Activated CD8-positive, alpha-beta T cell treated with anti-CD3 and anti-CD28 coated beads, Interleukin-2, amount 10 ng/mL, durations not matched to agents 7 days and 5 days (primary cell): Measurements from ENCODE around the gene HSP90AB1. TPM values are rescaled to one million over a fixed set of nuclear protein-coding genes. Genes with fewer than 3 reads are reported as not detected.

Experiments
- ATAC-seq: fragments of 150-1000 bp; cut with Tn5 transposase; one replicate; pipeline ENCODE4 v1.10.0; 2021; ENCODE audit warnings: moderate library complexity
- CTCF ChIA-PET: fragments of 350-600 bp; sonication (Branson Sonifier 250); formaldehyde crosslinking; loops from one replicate; lab custom pipeline; 2021; ENCODE audit warnings: antibody characterized with exemption; lab: Charles Lee
- POLR2A ChIA-PET: fragments of 350-600 bp; sonication (Branson Sonifier 250); formaldehyde crosslinking; loops from one replicate; lab custom pipeline; 2021; ENCODE audit warnings: antibody characterized with exemption; lab: Charles Lee
- DNase-seq: peaks from one replicate; pipeline ENCODE4 v3.0.0-alpha.2; 2020
- H3K27ac Mint-ChIP-seq: one replicate; pipeline ENCODE4 v1.8.0; 2021; ENCODE audit warnings: mild to moderate bottlenecking, mixed read lengths
- H3K27me3 Mint-ChIP-seq: one replicate; pipeline ENCODE4 v1.8.0; 2021; ENCODE audit warnings: low read depth, mixed read lengths
- H3K36me3 Mint-ChIP-seq: one replicate; pipeline ENCODE4 v1.8.0; 2021; ENCODE audit warnings: low read depth, mixed read lengths
- H3K4me1 Mint-ChIP-seq: one replicate; pipeline ENCODE4 v1.8.0; 2021; ENCODE audit warnings: low read depth, mixed read lengths
- H3K4me3 Mint-ChIP-seq: one replicate; pipeline ENCODE4 v1.8.0; 2021; ENCODE audit warnings: mild to moderate bottlenecking, mixed read lengths
- H3K9me3 Mint-ChIP-seq: one replicate; pipeline ENCODE4 v1.8.0; 2022; ENCODE audit warnings: mixed read lengths; ENCODE audit not compliant: insufficient read depth
- total RNA-seq, 2 experiments: library from RNA; stranded (reverse); gene quantifications; one replicate each; pipeline ENCODE4 v1.2.3, GENCODE V29; 2021

The HSP90AB1 gene
- total RNA-seq, 2 experiments from 2014 or later: 741 to 755 TPM

GRCh38 chr6:44250718-44251123 lies 3.8 kb downstream of the HSP90AB1 start:
- H3K4me1 Mint-ChIP-seq: peaks cover 68% of the 10 kb centered on the region
- H3K9me3 Mint-ChIP-seq: no peaks in the 10 kb centered on the region
- H3K27me3 Mint-ChIP-seq: no peaks in the 10 kb centered on the region
- ChIA-PET CTCF (interaction anchor here (1.1 to 1.5 kb wide), 2 partner anchors 28 to 153 kb away, joined by 5 read pairs; partner anchors contain the start of gene SLC29A1), POLR2A (interaction anchor here (1.3 kb wide), 1 partner anchor 11 kb away, joined by 4 read pairs; no protein-coding TSS in a partner anchor)
- no peak overlapping the region for H3K4me3 Mint-ChIP-seq
- no peak for DNase-seq
- peaks cover 83% of the 10 kb centered on the region for H3K36me3 Mint-ChIP-seq
- ATAC-seq: no peak
- no peak overlapping the region for H3K27ac Mint-ChIP-seq

- Mint-ChIP-seq H3K36me3 (peaks cover 87% of the 10 kb centered on the region), H3K27me3 (no peaks in the 10 kb centered on the region), H3K4me3 (no peak overlapping the region), H3K4me1 (peaks cover 75% of the 10 kb centered on the region), H3K27ac (peak overlapping the region; percentile 13), H3K9me3 (no peaks in the 10 kb centered on the region)
- ChIA-PET CTCF (interaction anchor here (1.0 to 5.8 kb wide), 4 partner anchors 7 to 155 kb away, joined by 3 to 75 read pairs (median 5); partner anchors contain the start of genes HSP90AB1 and SLC29A1), POLR2A (interaction anchor here (0.6 to 1.3 kb wide), 3 partner anchors 10 to 137 kb away, joined by 3 to 4 read pairs (median 3); no protein-coding TSS in a partner anchor)
- ATAC-seq (no peak), DNase-seq (no peak)
Measured at GRCh38 chr6:44251576-44252524, 4.9 kb downstream of the HSP90AB1 start.

GRCh38 chr6:44253307-44254101 lies 6.6 kb downstream of the HSP90AB1 start:
- Mint-ChIP-seq H3K4me1 (peaks cover 82% of the 10 kb centered on the region), H3K4me3 (no peak overlapping the region), H3K27ac (peak overlapping the region; percentile 48), H3K27me3 (no peaks in the 10 kb centered on the region), H3K36me3 (peaks cover 82% of the 10 kb centered on the region), H3K9me3 (no peaks in the 10 kb centered on the region)
- ATAC-seq (no peak), DNase-seq (peak; percentile 77)
- CTCF ChIA-PET: interaction anchor here (0.7 to 5.8 kb wide), 12 partner anchors 8 to 606 kb away, joined by 3 to 75 read pairs (median 4); partner anchors contain the start of genes AARS2 and HSP90AB1
- POLR2A ChIA-PET: interaction anchor here (0.5 to 1.4 kb wide), 3 partner anchors 9 to 15 kb away, joined by 3 to 4 read pairs (median 3); no protein-coding TSS in a partner anchor

GRCh38 chr6:44254191-44255104 lies 7.5 kb downstream of the HSP90AB1 start:
- H3K36me3 Mint-ChIP-seq: peaks cover 76% of the 10 kb centered on the region
- H3K9me3 Mint-ChIP-seq: no peaks in the 10 kb centered on the region
- CTCF ChIA-PET: interaction anchor here (0.7 to 5.8 kb wide), 15 partner anchors 8 to 606 kb away, joined by 3 to 75 read pairs (median 4); partner anchors contain the start of genes AARS2 and HSP90AB1
- H3K4me3 Mint-ChIP-seq: no peak overlapping the region
- DNase-seq (no peak), ATAC-seq (no peak)
- H3K27me3 Mint-ChIP-seq: no peaks in the 10 kb centered on the region
- POLR2A ChIA-PET: interaction anchor here (0.5 to 3.7 kb wide), 4 partner anchors 8 to 16 kb away, joined by 3 to 104 read pairs (median 4); partner anchors contain the start of gene HSP90AB1
- peaks cover 75% of the 10 kb centered on the region for H3K4me1 Mint-ChIP-seq
- peak overlapping the region; percentile 72 for H3K27ac Mint-ChIP-seq

GRCh38 chr6:44255105-44255808 lies 8.4 kb downstream of the HSP90AB1 start:
- Mint-ChIP-seq H3K27ac (peak overlapping the region; percentile 75), H3K36me3 (peaks cover 76% of the 10 kb centered on the region), H3K27me3 (no peaks in the 10 kb centered on the region), H3K4me3 (peak overlapping the region; percentile 85), H3K9me3 (no peaks in the 10 kb centered on the region), H3K4me1 (peaks cover 67% of the 10 kb centered on the region)
- ATAC-seq (peak; percentile 3), DNase-seq (no peak)
- ChIA-PET CTCF (interaction anchor here (0.8 to 5.8 kb wide), 9 partner anchors 9 to 159 kb away, joined by 3 to 75 read pairs (median 6); partner anchors contain the start of gene HSP90AB1), POLR2A (interaction anchor here (3.7 kb wide), 1 partner anchor 9 kb away, joined by 104 read pairs; the partner anchor contains the start of gene HSP90AB1)

- H3K9me3 Mint-ChIP-seq: no peaks in the 10 kb centered on the region
- H3K36me3 Mint-ChIP-seq: peaks cover 71% of the 10 kb centered on the region
- no peaks in the 10 kb centered on the region for H3K27me3 Mint-ChIP-seq
- peak; percentile 21 for ATAC-seq
- peak overlapping the region; percentile 75 for H3K27ac Mint-ChIP-seq
- H3K4me3 Mint-ChIP-seq: peak overlapping the region; percentile 85
- H3K4me1 Mint-ChIP-seq: peaks cover 63% of the 10 kb centered on the region
- CTCF ChIA-PET: interaction anchor here (0.6 to 5.8 kb wide), 19 partner anchors 8 to 1252 kb away, joined by 3 to 75 read pairs (median 5); partner anchors contain the start of genes AARS2, HSP90AB1 and SLC29A1
- DNase-seq: no peak
- POLR2A ChIA-PET: interaction anchor here (0.9 to 3.7 kb wide), 8 partner anchors 10 to 626 kb away, joined by 3 to 104 read pairs (median 4); partner anchors contain the start of gene HSP90AB1
Measured at GRCh38 chr6:44255871-44256774, 9.2 kb downstream of the HSP90AB1 start.

GRCh38 chr6:44256775-44257024 lies 9.8 kb downstream of the HSP90AB1 start:
- H3K4me3 Mint-ChIP-seq: peak overlapping the region; percentile 85
- H3K4me1 Mint-ChIP-seq: peaks cover 60% of the 10 kb centered on the region
- peak overlapping the region; percentile 75 for H3K27ac Mint-ChIP-seq
- no peak for DNase-seq
- H3K36me3 Mint-ChIP-seq: peaks cover 67% of the 10 kb centered on the region
- ChIA-PET POLR2A (interaction anchor here (0.9 to 3.7 kb wide), 8 partner anchors 10 to 627 kb away, joined by 3 to 104 read pairs (median 4); partner anchors contain the start of gene HSP90AB1), CTCF (interaction anchor here (0.6 to 5.8 kb wide), 21 partner anchors 8 to 1252 kb away, joined by 3 to 75 read pairs (median 5); partner anchors contain the start of genes AARS2, HSP90AB1 and SLC29A1)
- H3K9me3 Mint-ChIP-seq: no peaks in the 10 kb centered on the region
- no peaks in the 10 kb centered on the region for H3K27me3 Mint-ChIP-seq
- ATAC-seq: peak; percentile 25

GRCh38 chr6:44257025-44257752 lies 10.3 kb downstream of the HSP90AB1 start, which contains the start of gene SLC35B2:
TSS of gene SLC35B2 (minus strand) at chr6:44257528. CDS start at chr6:44257410, 118 bp downstream.
- H3K27me3 Mint-ChIP-seq: no peaks in the 10 kb centered on the region
- no peaks in the 10 kb centered on the region for H3K9me3 Mint-ChIP-seq
- peaks cover 63% of the 10 kb centered on the region for H3K36me3 Mint-ChIP-seq
- ATAC-seq (peak; percentile 60), DNase-seq (peak; percentile 72)
- H3K4me3 Mint-ChIP-seq: peak within 1 kb of the TSS; percentile 85
- peaks cover 57% of the 10 kb centered on the region for H3K4me1 Mint-ChIP-seq
- H3K27ac Mint-ChIP-seq: peak within 1 kb of the TSS; percentile 91
- ChIA-PET CTCF (interaction anchor here (0.6 to 5.8 kb wide), 21 partner anchors 7 to 1251 kb away, joined by 3 to 75 read pairs (median 5); partner anchors contain the start of genes AARS2, HSP90AB1 and SLC29A1), POLR2A (interaction anchor here (0.9 to 3.7 kb wide), 8 partner anchors 11 to 628 kb away, joined by 3 to 104 read pairs (median 4); partner anchors contain the start of gene HSP90AB1)
